ENCODE measurements around the gene MAPT.
"Not testable (repeated sequence)": the region's sequence is repeated elsewhere in the genome, so short reads cannot be mapped to it uniquely, and the experiment has no call there.

The MAPT gene

DNA sequence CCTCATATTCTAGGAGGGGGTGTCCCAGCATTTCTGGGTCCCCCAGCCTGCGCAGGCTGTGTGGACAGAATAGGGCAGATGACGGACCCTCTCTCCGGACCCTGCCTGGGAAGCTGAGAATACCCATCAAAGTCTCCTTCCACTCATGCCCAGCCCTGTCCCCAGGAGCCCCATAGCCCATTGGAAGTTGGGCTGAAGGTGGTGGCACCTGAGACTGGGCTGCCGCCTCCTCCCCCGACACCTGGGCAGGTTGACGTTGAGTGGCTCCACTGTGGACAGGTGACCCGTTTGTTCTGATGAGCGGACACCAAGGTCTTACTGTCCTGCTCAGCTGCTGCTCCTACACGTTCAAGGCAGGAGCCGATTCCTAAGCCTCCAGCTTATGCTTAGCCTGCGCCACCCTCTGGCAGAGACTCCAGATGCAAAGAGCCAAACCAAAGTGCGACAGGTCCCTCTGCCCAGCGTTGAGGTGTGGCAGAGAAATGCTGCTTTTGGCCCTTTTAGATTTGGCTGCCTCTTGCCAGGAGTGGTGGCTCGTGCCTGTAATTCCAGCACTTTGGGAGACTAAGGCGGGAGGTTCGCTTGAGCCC lies 116.3 kb downstream of the MAPT start:
- DNase-seq (ENCODE audit: low spot score), result no peak

DNA sequence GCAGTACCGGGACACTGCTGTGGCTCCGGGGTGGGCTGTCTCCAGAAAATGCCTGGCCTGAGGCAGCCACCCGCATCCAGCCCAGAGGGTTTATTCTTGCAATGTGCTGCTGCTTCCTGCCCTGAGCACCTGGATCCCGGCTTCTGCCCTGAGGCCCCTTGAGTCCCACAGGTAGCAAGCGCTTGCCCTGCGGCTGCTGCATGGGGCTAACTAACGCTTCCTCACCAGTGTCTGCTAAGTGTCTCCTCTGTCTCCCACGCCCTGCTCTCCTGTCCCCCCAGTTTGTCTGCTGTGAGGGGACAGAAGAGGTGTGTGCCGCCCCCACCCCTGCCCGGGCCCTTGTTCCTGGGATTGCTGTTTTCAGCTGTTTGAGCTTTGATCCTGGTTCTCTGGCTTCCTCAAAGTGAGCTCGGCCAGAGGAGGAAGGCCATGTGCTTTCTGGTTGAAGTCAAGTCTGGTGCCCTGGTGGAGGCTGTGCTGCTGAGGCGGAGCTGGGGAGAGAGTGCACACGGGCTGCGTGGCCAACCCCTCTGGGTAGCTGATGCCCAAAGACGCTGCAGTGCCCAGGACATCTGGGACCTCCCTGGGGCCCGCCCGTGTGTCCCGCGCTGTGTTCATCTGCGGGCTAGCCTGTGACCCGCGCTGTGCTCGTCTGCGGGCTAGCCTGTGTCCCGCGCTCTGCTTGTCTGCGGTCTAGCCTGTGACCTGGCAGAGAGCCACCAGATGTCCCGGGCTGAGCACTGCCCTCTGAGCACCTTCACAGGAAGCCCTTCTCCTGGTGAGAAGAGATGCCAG lies 117.6 kb downstream of the MAPT start:
- DNase-seq (ENCODE audit: low spot score), result no peak

DNA sequence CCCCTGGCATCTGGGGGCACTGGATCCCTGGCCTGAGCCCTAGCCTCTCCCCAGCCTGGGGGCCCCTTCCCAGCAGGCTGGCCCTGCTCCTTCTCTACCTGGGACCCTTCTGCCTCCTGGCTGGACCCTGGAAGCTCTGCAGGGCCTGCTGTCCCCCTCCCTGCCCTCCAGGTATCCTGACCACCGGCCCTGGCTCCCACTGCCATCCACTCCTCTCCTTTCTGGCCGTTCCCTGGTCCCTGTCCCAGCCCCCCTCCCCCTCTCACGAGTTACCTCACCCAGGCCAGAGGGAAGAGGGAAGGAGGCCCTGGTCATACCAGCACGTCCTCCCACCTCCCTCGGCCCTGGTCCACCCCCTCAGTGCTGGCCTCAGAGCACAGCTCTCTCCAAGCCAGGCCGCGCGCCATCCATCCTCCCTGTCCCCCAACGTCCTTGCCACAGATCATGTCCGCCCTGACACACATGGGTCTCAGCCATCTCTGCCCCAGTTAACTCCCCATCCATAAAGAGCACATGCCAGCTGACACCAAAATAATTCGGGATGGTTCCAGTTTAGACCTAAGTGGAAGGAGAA lies 118.2 kb downstream of the MAPT start:
- DNase-seq (ENCODE audit: low spot score), result no peak

DNA sequence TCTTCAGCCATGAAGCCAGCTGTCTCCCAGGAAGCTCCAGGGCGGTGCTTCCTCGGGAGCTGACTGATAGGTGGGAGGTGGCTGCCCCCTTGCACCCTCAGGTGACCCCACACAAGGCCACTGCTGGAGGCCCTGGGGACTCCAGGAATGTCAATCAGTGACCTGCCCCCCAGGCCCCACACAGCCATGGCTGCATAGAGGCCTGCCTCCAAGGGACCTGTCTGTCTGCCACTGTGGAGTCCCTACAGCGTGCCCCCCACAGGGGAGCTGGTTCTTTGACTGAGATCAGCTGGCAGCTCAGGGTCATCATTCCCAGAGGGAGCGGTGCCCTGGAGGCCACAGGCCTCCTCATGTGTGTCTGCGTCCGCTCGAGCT lies 118.8 kb downstream of the MAPT start:
- no peak for DNase-seq (ENCODE audit: low spot score)

DNA sequence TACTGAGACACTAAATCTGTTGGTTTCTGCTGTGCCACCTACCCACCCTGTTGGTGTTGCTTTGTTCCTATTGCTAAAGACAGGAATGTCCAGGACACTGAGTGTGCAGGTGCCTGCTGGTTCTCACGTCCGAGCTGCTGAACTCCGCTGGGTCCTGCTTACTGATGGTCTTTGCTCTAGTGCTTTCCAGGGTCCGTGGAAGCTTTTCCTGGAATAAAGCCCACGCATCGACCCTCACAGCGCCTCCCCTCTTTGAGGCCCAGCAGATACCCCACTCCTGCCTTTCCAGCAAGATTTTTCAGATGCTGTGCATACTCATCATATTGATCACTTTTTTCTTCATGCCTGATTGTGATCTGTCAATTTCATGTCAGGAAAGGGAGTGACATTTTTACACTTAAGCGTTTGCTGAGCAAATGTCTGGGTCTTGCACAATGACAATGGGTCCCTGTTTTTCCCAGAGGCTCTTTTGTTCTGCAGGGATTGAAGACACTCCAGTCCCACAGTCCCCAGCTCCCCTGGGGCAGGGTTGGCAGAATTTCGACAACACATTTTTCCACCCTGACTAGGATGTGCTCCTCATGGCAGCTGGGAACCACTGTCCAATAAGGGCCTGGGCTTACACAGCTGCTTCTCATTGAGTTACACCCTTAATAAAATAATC lies 119.3 kb downstream of the MAPT start:
- DNase-seq (ENCODE audit: low spot score), result no peak

DNA sequence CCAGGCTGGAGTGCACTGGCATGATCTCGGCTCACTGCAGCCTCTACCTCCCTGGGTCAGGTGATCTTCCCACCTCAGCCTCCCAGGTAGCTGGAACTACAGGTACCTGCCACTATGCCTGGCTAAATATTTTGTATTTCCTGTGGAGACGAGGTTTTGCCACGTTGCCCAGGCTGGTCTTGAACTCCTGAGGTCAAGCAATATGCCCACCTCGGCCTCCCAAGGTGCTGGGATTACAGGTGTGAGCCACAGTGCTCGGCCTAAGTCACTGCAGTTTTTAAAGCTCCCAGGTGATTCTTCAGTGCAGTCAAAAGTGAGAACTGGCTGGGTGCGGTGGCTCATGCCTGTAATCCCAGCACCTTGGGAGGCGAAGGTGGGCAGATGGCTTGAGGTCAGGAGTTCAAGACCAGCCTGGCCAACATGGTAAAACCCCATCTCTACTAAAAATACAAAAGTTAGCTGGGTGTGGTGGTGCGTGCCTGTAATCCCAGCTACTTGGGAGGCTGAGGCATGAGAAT lies 125.1 kb downstream of the MAPT start:
- not testable (repeated sequence) for DNase-seq (ENCODE audit: low spot score)

DNA sequence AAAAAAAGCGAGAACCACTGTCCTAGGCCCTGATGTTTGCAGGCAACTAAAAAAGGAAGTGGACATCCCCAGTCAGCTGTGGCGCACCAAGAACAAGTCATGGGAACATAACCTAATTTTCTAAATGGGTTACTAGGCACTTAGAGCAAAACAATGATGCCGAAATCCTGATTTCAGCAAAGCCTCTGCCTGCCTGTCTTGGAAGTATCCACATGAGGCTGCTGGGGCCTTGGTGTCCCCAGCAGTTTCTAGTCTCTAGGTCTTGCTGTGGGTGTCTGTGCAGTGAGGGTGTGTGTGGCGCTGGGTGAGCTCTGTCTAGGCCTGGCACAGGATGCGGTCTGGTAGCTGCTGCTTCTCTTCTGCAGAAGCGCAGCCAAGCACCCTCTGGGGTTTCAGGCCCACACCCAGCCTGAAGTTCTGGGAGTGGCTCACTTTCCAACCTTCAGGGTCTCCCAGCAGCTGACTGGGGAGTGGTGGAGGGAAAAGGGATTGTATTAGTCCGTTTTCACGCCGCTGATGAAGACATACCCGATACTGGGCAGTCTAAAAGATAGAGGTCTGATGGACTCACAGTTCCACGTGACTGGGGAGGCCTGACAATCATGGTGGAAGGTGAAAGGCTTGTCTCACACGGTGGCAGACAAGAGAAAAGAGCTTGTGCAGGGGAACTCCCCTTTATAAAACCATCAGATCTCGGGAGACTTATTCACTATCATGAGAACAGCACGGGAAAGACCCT lies 125.8 kb downstream of the MAPT start:
- DNase-seq (ENCODE audit: low spot score), result peak; percentile 68

DNA sequence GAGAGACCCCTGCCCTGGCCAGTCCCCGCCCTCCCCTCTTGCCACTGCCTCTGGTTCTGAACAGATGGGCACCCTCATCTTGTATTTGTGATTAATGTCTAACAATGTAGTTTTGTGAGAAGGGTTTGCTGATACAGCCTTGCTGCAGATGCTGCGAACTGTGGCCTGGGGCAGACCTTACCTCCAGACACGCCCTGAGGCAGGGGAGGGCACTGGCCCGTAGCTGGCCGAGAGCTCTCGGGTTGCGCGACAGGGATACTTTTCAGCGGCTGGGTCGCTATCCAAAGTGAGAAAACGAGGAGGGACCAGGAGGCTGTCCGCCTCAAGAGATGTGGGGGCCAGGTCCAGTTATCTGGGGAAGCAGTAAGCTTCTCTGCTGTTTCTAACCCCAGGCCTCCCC lies 126.6 kb downstream of the MAPT start:
- DNase-seq (ENCODE audit: low spot score), result no peak

DNA sequence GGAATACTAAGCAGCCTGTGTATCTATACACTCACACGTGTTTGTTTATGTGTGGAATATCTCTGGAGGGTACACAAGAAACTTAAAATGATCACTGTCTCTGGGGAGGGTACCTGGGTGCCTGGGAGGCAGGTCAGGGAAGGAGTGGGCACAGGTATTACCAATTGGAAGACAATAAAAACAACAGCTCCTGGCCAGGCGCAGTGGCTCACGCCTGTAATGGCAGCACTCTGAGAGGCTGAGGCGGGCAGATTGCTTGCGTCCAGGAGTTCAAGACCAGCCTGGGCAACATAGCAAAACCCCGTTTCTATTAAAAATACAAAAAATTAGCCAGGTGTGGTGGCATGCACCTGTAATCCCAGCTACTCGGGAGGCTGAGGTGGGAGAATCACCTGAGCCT lies 129.0 kb downstream of the MAPT start:
- DNase-seq (ENCODE audit: low spot score), result not testable (repeated sequence)

DNA sequence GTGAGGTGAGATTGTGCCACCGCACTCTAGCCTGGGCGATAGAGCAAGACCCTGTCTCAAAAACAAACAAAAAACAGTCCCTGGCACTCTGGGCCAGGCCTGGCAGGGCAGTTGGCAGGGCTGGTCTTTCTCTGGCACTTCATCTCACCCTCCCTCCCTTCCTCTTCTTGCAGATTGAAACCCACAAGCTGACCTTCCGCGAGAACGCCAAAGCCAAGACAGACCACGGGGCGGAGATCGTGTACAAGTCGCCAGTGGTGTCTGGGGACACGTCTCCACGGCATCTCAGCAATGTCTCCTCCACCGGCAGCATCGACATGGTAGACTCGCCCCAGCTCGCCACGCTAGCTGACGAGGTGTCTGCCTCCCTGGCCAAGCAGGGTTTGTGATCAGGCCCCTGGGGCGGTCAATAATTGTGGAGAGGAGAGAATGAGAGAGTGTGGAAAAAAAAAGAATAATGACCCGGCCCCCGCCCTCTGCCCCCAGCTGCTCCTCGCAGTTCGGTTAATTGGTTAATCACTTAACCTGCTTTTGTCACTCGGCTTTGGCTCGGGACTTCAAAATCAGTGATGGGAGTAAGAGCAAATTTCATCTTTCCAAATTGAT lies 129.5 kb downstream of the MAPT start:
- DNase-seq (ENCODE audit: low spot score), result no peak

DNA sequence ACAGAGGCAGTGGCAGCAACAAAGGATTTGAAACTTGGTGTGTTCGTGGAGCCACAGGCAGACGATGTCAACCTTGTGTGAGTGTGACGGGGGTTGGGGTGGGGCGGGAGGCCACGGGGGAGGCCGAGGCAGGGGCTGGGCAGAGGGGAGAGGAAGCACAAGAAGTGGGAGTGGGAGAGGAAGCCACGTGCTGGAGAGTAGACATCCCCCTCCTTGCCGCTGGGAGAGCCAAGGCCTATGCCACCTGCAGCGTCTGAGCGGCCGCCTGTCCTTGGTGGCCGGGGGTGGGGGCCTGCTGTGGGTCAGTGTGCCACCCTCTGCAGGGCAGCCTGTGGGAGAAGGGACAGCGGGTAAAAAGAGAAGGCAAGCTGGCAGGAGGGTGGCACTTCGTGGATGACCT lies 130.2 kb downstream of the MAPT start:
- no peak for DNase-seq (ENCODE audit: low spot score)

DNA sequence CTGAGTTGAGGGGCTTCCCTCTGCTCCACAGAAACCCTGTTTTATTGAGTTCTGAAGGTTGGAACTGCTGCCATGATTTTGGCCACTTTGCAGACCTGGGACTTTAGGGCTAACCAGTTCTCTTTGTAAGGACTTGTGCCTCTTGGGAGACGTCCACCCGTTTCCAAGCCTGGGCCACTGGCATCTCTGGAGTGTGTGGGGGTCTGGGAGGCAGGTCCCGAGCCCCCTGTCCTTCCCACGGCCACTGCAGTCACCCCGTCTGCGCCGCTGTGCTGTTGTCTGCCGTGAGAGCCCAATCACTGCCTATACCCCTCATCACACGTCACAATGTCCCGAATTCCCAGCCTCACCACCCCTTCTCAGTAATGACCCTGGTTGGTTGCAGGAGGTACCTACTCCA lies 130.7 kb downstream of the MAPT start:
- DNase-seq (ENCODE audit: low spot score), result no peak

DNA sequence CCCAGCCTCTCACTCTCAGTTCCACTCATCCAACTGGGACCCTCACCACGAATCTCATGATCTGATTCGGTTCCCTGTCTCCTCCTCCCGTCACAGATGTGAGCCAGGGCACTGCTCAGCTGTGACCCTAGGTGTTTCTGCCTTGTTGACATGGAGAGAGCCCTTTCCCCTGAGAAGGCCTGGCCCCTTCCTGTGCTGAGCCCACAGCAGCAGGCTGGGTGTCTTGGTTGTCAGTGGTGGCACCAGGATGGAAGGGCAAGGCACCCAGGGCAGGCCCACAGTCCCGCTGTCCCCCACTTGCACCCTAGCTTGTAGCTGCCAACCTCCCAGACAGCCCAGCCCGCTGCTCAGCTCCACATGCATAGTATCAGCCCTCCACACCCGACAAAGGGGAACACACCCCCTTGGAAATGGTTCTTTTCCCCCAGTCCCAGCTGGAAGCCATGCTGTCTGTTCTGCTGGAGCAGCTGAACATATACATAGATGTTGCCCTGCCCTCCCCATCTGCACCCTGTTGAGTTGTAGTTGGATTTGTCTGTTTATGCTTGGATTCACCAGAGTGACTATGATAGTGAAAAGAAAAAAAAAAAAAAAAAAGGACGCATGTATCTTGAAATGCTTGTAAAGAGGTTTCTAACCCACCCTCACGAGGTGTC lies 131.3 kb downstream of the MAPT start:
- DNase-seq (ENCODE audit: low spot score), result no peak

DNA sequence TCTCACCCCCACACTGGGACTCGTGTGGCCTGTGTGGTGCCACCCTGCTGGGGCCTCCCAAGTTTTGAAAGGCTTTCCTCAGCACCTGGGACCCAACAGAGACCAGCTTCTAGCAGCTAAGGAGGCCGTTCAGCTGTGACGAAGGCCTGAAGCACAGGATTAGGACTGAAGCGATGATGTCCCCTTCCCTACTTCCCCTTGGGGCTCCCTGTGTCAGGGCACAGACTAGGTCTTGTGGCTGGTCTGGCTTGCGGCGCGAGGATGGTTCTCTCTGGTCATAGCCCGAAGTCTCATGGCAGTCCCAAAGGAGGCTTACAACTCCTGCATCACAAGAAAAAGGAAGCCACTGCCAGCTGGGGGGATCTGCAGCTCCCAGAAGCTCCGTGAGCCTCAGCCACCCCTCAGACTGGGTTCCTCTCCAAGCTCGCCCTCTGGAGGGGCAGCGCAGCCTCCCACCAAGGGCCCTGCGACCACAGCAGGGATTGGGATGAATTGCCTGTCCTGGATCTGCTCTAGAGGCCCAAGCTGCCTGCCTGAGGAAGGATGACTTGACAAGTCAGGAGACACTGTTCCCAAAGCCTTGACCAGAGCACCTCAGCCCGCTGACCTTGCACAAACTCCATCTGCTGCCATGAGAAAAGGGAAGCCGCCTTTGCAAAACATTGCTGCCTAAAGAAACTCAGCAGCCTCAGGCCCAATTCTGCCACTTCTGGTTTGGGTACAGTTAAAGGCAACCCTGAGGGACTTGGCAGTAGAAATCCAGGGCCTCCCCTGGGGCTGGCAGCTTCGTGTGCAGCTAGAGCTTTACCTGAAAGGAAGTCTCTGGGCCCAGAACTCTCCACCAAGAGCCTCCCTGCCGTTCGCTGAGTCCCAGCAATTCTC lies 132.1 kb downstream of the MAPT start:
- no peak for DNase-seq (ENCODE audit: low spot score)

DNA sequence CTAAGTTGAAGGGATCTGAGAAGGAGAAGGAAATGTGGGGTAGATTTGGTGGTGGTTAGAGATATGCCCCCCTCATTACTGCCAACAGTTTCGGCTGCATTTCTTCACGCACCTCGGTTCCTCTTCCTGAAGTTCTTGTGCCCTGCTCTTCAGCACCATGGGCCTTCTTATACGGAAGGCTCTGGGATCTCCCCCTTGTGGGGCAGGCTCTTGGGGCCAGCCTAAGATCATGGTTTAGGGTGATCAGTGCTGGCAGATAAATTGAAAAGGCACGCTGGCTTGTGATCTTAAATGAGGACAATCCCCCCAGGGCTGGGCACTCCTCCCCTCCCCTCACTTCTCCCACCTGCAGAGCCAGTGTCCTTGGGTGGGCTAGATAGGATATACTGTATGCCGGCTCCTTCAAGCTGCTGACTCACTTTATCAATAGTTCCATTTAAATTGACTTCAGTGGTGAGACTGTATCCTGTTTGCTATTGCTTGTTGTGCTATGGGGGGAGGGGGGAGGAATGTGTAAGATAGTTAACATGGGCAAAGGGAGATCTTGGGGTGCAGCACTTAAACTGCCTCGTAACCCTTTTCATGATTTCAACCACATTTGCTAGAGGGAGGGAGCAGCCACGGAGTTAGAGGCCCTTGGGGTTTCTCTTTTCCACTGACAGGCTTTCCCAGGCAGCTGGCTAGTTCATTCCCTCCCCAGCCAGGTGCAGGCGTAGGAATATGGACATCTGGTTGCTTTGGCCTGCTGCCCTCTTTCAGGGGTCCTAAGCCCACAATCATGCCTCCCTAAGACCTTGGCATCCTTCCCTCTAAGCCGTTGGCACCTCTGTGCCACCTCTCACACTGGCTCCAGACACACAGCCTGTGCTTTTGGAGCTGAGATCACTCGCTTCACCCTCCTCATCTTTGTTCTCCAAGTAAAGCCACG lies 133.0 kb downstream of the MAPT start:
- DNase-seq (ENCODE audit: low spot score), result no peak

DNA sequence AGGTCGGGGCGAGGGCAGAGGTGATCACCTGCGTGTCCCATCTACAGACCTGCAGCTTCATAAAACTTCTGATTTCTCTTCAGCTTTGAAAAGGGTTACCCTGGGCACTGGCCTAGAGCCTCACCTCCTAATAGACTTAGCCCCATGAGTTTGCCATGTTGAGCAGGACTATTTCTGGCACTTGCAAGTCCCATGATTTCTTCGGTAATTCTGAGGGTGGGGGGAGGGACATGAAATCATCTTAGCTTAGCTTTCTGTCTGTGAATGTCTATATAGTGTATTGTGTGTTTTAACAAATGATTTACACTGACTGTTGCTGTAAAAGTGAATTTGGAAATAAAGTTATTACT lies 133.6 kb downstream of the MAPT start:
- no peak for DNase-seq (ENCODE audit: low spot score)

DNA sequence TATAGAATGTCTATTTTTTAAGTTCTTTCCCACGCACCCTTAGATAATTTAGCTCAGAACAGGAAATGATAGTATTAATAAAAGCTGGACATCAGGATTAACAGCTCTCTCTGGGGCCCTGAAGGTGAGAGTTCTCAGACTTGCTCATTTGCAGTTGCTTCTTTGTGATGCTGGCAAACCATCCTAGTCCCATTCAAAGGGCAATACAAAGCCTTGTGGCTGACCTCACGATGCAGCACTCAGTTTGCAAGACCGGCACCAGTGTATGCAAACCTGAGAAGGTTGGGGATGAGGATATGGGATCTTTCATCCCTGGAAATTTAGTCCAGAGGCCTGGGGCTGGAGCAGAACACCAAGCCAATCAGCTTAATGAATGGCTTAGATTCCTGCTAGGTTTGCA lies 134.0 kb downstream of the MAPT start:
- DNase-seq (ENCODE audit: low spot score), result no peak

DNA sequence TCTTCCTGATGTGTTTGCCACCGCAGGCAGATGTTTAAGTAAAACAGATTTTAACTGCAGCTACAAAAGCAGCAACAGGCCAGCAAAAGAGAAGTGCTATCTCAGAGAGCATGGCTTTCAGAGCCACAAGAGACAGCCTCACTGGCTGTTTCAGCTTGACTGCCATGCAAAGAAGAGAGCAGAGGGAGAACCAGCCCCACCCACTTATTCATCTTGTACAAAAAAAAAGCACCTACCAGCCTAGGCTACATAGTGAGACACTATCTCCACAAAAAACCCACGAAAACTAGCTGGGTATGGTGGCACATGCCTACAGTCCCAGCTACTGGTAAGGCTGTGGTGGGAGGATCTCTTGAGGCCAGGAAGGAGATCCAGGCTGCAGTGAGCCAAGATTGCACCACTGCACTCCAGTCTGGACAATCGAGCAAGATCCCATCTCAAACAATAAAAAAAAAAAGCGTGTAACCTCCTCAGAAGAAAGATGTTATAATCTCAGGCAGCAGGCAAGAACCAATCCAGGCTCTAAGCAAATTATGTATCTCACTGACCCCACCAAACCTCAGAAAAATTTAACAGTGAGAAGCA lies 134.7 kb downstream of the MAPT start:
- DNase-seq (ENCODE audit: low spot score), result no peak

DNA sequence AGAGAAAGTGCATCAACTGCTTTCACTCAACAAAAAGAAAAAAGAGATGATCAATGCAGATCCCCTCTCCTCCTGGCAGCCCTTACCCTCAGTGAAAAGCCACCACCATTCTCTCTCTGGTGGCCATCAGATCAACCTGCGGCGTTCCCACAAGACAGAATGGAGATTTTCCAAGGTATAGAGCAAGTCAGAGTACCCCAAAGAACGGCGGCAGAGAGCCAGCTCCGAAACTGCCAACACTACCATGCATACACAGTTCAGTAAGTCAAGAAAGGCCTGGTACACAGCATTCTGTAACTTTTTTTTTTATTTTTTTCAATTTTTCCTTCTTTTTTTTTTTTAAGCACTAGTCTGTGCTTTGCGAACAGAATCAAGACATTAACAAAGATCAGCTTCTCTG lies 135.3 kb downstream of the MAPT start:
- DNase-seq (ENCODE audit: low spot score), result no peak
